DOHH2 (cell line): Measurements from ENCODE around the gene MAPKAPK2.

Experiments used
- CTCF ChIP-seq: fragments of 200-600 bp; sonication (generic); IDR thresholded peaks from one replicate; pipeline ENCODE4 v1.5.1; 2014; ENCODE audit warnings: antibody characterized with exemption, mild to moderate bottlenecking, low read depth, low read length; ENCODE audit not compliant: poor library complexity, severe bottlenecking
- EZH2phosphoT487 ChIP-seq: fragments of 200-600 bp; sonication (generic); IDR thresholded peaks from 2 replicates; pipeline ENCODE4 v1.6.1; 2017; ENCODE audit warnings: borderline replicate concordance, mild to moderate bottlenecking, antibody characterized with exemption, low read length, moderate library complexity, mixed read lengths

GRCh38 chr1:206771338-206771692 lies 86.6 kb downstream of the MAPKAPK2 start:
- TF ChIP-seq CTCF = no peak
- TF ChIP-seq EZH2phosphoT487 = no peak
